HG02885 (cell line): ENCODE data around the gene ACMSD.
"Not testable (repeated sequence)": the region's sequence is repeated elsewhere in the genome, so short reads cannot be mapped to it uniquely, and the experiment has no call there.

Experiments used
- ATAC-seq: cut with Tn5 transposase; IDR thresholded peaks from one replicate; pipeline ENCODE4 v1.9.1; 2021; ENCODE audit warnings: mild to moderate bottlenecking; ENCODE audit not compliant: unreplicated experiment, poor library complexity

ACMSD gene

DNA sequence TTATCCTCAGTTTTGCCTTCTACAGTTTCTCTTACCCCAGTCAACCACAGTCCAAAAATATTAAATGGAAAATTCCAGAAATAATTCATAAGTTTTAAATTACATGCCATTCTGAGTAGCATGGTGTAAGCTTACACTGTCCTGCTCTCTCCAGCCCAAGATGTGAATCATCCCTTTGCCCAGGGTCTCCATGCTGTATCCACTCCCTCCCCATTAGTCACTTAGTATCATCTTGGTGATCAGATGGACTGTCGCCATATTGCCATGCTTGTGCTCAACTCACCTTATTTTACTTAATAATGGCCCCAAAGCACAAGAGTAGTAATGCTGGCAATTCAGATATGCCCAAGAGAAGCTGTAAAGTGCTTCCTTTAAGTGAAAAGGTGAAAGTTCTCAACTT lies 61.7 kb downstream of the ACMSD start:
- ATAC-seq, result no peak

DNA sequence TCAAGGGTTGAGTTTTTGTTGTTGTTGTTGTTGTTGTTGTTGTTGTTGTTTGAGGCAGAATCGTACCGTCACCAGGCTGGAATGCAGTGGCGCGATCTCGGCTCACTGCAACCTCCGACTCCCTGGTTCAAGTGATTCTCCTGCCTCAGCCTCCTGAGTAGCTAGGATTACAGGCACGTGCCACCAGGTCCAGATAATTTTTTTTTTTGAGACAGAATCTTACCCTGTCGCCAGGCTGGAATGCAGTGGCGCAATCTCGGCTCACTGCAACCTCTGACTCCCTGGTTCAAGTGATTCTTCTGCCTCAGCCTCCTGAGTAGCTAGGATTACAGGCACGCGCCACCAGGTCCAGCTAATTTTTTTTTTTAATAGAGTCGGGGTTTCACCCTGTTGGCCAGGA lies 65.3 kb downstream of the ACMSD start:
- not testable (repeated sequence) for ATAC-seq

DNA sequence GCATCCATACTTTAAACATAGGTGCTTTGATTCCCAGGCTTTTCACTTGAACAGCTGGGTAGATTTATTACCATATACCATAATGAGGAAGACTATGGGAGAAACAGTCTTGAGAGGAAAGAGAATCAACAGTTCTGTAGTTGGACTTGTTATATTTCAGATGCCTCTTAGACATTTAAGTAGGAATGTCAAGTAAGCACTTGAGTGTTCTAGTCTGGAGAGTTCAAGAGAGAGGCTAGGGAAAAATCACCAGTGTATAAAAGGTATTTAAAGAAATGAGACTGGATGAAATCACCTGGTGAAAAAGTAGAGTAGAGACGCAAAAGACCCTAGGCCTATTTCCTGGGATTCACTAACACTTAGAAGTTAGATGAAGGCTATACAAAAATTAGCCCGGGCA lies 66.8 kb downstream of the ACMSD start:
- no peak for ATAC-seq

- ATAC-seq, result no peak
These were observed 68.3 kb downstream of the ACMSD start for GRCh38 chr2:134906726-134907125.

GRCh38 chr2:134907441-134908116 lies 69.2 kb downstream of the ACMSD start:
- not testable (repeated sequence) for ATAC-seq

DNA sequence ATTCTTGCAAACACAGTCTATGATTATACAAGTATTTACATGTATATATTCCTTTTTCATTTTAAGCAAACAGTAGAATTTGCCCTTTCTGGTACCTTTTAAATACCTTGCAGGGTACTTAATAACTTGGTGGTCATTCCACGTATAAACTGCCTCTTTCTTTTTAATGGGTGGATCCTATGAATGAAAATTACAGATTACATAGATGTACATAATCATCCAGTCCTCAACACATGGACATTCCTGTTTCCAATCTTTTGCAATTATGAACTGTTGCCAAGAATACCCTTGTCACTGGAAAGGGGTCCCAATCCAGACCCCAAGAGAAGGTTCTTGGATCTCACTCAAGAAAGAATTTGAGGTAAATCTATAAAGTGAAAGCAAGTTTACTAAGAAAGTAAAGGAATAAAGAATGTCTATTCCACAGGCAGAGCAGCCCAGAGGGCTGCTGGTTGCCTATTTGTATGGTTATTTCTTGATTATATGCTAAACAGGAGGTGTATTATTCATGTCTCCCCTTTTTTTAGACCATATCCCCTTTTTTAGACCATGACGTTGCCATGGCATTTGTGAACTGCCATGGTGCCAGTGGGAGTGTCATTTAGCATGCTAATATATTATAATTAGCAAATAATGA lies 72.5 kb downstream of the ACMSD start:
- ATAC-seq, result no peak

DNA sequence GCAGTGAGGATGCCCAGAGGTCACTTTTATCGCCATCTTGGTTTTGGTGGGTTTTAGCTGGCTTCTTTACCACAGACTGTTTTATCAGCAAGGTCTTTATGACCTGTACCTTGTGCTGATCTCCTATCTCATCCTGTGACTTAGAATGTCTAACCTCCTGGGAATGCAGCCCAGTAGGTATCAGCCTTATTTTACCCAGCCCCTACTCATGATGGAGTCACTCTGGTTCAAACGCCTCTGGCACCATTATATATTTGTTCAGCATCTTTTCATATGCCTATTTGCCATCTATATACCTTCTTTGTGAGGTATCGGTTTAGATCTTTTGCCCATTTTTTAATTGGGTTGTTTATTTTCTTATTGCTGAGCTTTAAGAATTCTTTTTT lies 73.0 kb downstream of the ACMSD start:
- ATAC-seq, result no peak

- ATAC-seq, result no peak
These were observed 73.9 kb downstream of the ACMSD start for GRCh38 chr2:134912361-134912760.

DNA sequence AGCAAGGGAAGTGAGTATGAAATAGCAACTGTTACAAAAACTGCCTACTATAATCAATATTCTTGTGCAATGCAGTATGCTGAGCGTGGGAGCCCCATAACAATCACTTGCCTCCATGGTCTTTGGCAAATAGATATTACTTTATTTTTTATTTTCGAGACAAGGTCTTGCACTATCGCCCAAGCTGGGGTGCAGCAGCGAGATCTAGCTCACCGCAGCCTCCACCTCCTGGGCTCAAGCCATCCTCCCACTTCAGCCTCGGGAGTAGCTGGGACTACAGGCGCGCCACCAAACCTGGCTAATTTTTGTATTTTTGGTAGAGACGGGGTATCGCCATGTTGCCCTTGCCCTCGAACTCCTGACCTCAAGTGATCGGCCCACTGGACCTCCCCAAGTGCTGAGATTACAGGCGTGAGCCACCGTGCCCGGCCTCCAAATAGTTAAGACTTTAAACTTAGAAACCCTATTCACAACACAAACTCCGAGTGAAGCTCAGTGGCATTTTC lies 79.0 kb downstream of the ACMSD start:
- no peak for ATAC-seq

DNA sequence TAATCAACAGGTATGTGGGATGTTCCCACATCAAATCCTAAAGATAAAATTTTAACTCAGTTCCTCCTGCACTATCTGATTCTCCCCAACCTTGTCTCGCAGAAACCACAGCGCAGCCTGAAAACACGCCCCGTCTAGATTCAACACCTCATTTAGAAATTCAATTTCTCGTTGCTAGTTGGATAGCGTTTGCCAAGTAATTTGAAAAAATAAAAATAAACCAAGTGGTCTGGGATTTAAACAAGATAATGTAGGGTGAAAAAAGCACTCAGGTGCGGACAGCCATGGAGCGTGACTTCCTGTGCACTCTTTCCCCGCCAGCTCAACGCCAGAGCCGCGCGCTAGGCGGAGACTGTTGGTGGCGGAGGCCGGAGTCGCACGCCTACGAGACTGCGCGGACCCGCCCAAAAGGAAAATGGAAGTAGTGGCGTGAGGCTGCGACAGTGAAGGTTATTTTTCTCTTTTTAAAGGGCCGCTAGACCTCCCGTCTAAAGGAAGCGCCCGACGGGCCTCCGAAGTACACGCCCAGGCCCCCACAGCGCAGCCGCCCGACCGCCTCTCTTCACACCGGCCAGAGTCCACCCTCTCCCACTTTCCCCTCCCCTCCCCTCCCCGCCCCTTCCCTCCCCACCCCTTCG lies 79.6 kb downstream of the ACMSD start:
- peak; percentile 69 for ATAC-seq

GRCh38 chr2:134918526-134919340 lies 80.3 kb downstream of the ACMSD start, which contains the start of gene CCNT2:
TSS of gene CCNT2 (plus strand) at chr2:134918822. CDS start at chr2:134918855, 33 bp downstream.
- peak; percentile 86 for ATAC-seq

- no peak for ATAC-seq
These were observed 81.2 kb downstream of the ACMSD start for GRCh38 chr2:134919341-134920210.

- no peak for ATAC-seq
These were observed 86.5 kb downstream of the ACMSD start for GRCh38 chr2:134924912-134925311.

DNA sequence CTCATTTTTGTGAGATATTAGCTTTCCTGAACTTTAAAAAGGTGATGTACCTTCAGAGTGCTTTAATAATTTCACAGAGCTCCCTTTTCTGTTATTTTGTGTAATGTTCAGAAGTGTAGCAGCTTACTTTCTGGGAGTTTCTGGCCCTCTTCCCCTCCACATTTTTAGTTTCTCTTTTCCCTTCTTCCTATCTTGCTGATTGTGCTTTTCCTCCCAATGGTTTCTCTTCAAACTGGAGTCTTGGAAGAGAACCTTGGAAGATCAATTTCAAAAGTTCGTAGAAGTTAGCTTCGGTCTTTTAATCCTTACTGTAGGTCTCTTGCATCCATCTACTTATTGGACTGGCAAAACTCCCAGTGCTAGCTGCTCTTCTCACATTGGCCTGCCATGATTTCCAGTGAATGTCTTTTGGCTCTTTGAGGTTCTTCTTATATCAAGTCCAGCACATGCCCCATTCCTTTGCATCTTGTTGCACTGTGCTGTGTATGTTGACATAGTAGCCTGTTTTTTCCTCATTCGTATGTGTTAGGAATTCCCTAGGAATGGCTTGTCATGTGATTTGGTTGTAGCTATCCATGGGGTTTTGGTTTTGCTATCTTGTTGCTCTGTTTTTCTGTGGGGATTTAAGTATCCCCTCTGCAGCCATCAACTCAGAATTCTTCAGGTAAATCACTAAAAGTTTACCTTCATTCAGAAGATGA lies 88.0 kb downstream of the ACMSD start:
- ATAC-seq, result no peak

DNA sequence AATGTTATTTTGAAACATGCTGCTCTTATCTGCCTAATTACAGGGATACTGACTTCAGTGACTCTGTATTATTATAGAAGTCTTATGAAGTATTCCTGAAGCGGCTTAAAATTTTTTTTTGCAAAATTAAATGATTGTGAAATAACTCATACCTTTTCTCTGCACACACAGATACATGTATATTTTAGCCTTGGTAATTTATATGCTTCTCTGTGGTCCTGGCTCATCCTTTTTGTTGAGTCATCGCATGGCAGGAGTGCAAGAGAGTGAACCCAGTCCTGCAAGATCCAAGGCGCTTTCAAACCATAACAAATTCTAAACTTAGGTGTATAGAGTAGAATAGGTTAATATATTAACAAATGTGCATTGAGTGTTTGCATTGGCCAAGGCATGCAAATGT lies 88.8 kb downstream of the ACMSD start:
- ATAC-seq, result no peak

- ATAC-seq, result no peak
These were observed 94.6 kb downstream of the ACMSD start for GRCh38 chr2:134932864-134933526.

- ATAC-seq, result no peak
These were observed 95.3 kb downstream of the ACMSD start for GRCh38 chr2:134933732-134934131.

DNA sequence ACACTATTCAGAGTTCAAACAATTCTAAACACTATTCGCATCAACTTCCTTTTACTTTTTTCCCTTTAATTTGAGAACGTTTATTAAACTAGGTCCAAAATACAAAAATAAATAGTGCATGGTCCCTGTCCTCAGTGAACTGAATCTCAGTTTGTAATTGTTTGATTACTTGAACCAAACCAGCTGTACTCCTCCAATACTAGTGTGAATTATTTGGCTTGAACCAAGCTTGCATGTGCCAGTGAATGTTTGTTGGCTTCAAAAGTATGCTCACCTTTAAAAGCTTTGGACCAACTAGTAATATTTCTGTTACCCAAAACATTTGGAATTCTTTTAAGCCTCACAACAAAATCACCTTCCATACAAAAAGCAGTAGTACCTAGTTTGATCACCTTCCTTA lies 95.7 kb downstream of the ACMSD start:
- ATAC-seq, result no peak

GRCh38 chr2:134934641-134935040 lies 96.2 kb downstream of the ACMSD start:
- no peak for ATAC-seq
